HL-60 (cell line): Measurements from ENCODE around the gene BCL7A.

Experiments
- GABPA ChIP-seq: IDR thresholded peaks from 2 replicates; pipeline ENCODE4 v1.6.1; 2012; ENCODE audit warnings: low read depth
- POLR2AphosphoS5 ChIP-seq: IDR thresholded peaks from 2 replicates; pipeline ENCODE4 v1.6.1; 2012; ENCODE audit warnings: low read depth
- REST ChIP-seq: IDR thresholded peaks from 2 replicates; pipeline ENCODE4 v1.6.1; 2012; ENCODE audit warnings: low read depth; ENCODE audit not compliant: insufficient replicate concordance
- SPI1 ChIP-seq: IDR thresholded peaks from 2 replicates; pipeline ENCODE4 v1.6.1; 2012; ENCODE audit warnings: low read depth, mild to moderate bottlenecking, borderline replicate concordance
- TF ChIP-seq, protein P1 (sequence below): IDR thresholded peaks from one replicate; pipeline ENCODE4 v1.5.1; 2011; ENCODE audit warnings: low read length, control low read depth, inconsistent platforms; ENCODE audit not compliant: insufficient read depth

DNA sequence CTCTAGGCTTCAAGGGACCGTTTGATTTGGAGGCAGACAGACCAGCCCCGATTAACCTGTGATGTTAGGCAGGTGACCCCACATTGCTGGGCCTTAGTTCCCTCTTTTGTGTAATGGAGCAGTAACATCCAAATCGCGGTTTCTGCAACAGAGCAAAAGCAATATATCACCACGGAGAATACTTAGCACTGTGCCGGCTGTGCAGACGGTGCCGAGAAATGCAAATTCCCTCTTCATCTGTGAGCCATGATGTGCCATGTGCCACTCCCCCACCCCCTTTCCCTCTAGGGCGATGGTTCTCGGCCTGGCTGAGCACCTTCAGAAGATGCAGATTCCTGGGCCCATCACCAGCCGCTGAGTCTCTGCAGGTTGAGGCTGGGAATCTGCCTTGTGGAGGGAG is 10.9 kb downstream of the BCL7A start:
- TF ChIP-seq GABPA (no peak), REST (no peak), POLR2AphosphoS5 (no peak), SPI1 (no peak)
- TF ChIP-seq, protein P1, sequence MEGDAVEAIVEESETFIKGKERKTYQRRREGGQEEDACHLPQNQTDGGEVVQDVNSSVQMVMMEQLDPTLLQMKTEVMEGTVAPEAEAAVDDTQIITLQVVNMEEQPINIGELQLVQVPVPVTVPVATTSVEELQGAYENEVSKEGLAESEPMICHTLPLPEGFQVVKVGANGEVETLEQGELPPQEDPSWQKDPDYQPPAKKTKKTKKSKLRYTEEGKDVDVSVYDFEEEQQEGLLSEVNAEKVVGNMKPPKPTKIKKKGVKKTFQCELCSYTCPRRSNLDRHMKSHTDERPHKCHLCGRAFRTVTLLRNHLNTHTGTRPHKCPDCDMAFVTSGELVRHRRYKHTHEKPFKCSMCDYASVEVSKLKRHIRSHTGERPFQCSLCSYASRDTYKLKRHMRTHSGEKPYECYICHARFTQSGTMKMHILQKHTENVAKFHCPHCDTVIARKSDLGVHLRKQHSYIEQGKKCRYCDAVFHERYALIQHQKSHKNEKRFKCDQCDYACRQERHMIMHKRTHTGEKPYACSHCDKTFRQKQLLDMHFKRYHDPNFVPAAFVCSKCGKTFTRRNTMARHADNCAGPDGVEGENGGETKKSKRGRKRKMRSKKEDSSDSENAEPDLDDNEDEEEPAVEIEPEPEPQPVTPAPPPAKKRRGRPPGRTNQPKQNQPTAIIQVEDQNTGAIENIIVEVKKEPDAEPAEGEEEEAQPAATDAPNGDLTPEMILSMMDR = no peak
